Activated T-cell treated with anti-CD3 and anti-CD28 coated beads, Interleukin-2, amount 50 U/mL, for 72 hours (primary cell): ENCODE data around the gene REPIN1. TPM values are rescaled to one million over a fixed set of nuclear protein-coding genes. Genes with fewer than 3 reads are reported as not detected.

ENCODE experiments used
- ATAC-seq, 2 donors: fragments of 150-1000 bp; cut with Tn5 transposase; replicated peaks in 1 of 2; 2 replicates each; pipeline ENCODE4 v1.10.0; 2021; ENCODE audit warnings: moderate library complexity in 2 of 2, mild to moderate bottlenecking in 1 of 2
- DNase-seq, 2 donors: peaks; one replicate each; pipeline ENCODE4 v3.0.0; 2021 to 2022; ENCODE audit warnings: mixed read lengths in 1 of 2
- H3K27ac Mint-ChIP-seq: one replicate; pipeline ENCODE4 v1.8.0; 2022; ENCODE audit warnings: mild to moderate bottlenecking, moderate library complexity, mixed read lengths
- H3K27me3 Mint-ChIP-seq: one replicate; pipeline ENCODE4 v1.8.0; 2022; ENCODE audit warnings: low read depth, mixed read lengths
- H3K36me3 Mint-ChIP-seq, 2 donors: one replicate each; pipeline ENCODE4 v1.8.0; 2022; ENCODE audit warnings: mixed read lengths in 2 of 2, mild to moderate bottlenecking in 1 of 2; ENCODE audit not compliant: insufficient read depth in 2 of 2
- H3K4me1 Mint-ChIP-seq: one replicate; pipeline ENCODE4 v1.8.0; 2022; ENCODE audit warnings: low read depth, mixed read lengths
- H3K4me3 Mint-ChIP-seq, 2 donors: one replicate each; pipeline ENCODE4 v1.8.0; 2022; ENCODE audit warnings: mild to moderate bottlenecking in 2 of 2, mixed read lengths in 2 of 2, moderate library complexity in 2 of 2
- H3K9me3 Mint-ChIP-seq, 2 donors: one replicate each; pipeline ENCODE4 v1.8.0; 2022; ENCODE audit warnings: mixed read lengths in 2 of 2
- total RNA-seq, 2 donors: library from RNA; stranded (reverse); gene quantifications; one replicate each; pipeline ENCODE4 v1.2.3, GENCODE V29; 2022

Gene REPIN1
- total RNA-seq, 2 donors from 2014 or later = 53.6 to 73.7 TPM

DNA sequence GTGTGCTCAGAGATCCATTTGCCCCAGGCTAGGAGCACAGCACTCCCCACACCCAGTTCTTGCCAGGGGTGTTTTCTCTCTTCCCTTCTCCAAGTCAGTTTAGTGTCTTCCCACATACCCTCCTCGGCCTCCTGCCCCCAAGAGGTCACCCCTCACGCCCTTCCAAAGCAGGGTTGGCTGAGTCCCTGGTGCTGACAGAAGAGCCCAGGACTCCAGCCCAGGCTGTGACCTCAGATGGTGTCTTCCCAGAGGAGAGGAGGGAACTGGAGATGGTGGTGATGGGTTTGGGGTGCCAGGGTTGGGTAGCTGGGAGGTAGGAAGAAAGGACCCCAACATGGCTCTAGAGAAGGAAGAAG, 30.3 kb downstream of the REPIN1 start:
- H3K27ac Mint-ChIP-seq = no peak overlapping the region
- peaks cover 1 to 3% of the 10 kb centered on the region in 2 donors for H3K36me3 Mint-ChIP-seq
- no peaks in the 10 kb centered on the region for H3K27me3 Mint-ChIP-seq

DNA sequence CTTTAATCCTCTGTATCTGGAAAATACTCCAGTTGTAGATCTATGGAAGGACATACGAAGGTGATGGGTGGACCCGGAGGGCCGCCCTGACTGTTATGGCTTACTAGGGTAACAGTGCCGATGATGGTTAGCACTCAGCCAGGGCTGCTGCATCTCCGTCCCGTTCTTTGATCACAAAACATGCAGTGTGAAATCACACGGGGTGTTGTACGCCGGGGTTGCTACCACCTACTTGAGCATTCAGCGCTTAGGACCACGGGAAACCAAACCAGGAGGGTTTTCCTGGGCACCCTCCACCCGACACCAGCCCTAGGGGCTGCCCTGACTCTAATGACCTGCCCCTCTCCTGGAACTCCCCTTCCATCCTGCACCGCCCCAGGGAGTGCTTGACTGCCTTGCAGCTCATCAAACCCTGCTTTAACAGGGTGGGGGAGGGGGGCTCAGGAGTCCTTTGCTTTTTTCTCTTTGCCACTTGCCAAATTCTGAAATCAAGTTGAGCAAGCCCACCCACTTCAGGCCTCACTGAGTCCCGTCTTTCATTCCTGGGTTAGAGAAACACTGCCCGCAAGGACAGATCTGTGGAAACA, 30.9 kb downstream of the REPIN1 start:
- Mint-ChIP-seq H3K27ac (no peak overlapping the region), H3K27me3 (no peaks in the 10 kb centered on the region), H3K36me3 (peaks cover 0 to 3% of the 10 kb centered on the region in 2 donors), H3K4me1 (peaks cover 30% of the 10 kb centered on the region), H3K9me3 (no peaks in the 10 kb centered on the region), H3K4me3 (no peak overlapping the region)
- DNase-seq (no peak), ATAC-seq (no peak)

More for the DNA sequence above, 30.3 kb downstream of the REPIN1 start:
- DNase-seq (no peak), ATAC-seq (no peak)
- H3K4me3 Mint-ChIP-seq = no peak overlapping the region
- H3K9me3 Mint-ChIP-seq = no peaks in the 10 kb centered on the region
- peaks cover 25% of the 10 kb centered on the region for H3K4me1 Mint-ChIP-seq

DNA sequence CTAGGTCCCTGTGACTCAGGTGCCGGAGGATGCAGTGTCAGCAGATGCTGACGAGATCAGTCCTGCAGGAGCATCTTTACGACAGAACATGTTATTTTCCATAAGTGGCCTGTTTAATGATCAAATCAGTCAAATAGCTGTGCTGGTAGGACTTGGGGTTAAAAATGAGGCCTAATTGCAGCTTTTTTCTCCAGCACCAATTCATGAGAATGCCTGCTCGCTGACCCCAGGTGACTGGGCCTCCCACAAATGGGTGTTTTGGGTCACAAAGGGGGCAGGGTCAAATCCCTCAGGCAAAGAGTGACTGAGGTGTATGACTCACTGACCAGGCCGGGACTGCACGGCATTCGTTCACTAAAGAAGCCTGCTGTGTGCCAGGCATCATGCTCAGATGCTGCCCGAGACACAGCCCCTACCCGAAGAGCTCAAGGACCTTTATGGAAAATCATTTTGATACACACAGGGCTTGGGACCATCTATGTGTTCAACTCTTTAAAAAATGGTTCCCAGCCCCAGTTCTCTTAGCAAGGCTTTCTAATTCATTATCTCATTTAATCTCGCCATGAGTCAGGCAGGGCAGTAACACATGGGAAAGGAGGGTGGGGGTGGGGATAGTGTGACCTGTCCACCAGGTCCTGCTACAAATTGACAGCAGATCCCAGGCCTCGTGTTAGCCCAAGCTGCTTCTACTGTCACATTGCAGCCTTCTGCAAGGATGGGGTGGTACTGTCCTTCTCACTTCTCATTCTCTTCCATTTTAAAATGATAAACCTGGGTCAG, 31.6 kb downstream of the REPIN1 start:
- H3K27ac Mint-ChIP-seq = no peak overlapping the region
- no peaks in the 10 kb centered on the region for H3K27me3 Mint-ChIP-seq
- peaks cover 32% of the 10 kb centered on the region for H3K4me1 Mint-ChIP-seq
- peaks cover 0 to 3% of the 10 kb centered on the region in 2 donors for H3K36me3 Mint-ChIP-seq
- no peaks in the 10 kb centered on the region for H3K9me3 Mint-ChIP-seq
- DNase-seq (no peak), ATAC-seq (peak; percentile 14 to 22)
- H3K4me3 Mint-ChIP-seq = no peak overlapping the region

DNA sequence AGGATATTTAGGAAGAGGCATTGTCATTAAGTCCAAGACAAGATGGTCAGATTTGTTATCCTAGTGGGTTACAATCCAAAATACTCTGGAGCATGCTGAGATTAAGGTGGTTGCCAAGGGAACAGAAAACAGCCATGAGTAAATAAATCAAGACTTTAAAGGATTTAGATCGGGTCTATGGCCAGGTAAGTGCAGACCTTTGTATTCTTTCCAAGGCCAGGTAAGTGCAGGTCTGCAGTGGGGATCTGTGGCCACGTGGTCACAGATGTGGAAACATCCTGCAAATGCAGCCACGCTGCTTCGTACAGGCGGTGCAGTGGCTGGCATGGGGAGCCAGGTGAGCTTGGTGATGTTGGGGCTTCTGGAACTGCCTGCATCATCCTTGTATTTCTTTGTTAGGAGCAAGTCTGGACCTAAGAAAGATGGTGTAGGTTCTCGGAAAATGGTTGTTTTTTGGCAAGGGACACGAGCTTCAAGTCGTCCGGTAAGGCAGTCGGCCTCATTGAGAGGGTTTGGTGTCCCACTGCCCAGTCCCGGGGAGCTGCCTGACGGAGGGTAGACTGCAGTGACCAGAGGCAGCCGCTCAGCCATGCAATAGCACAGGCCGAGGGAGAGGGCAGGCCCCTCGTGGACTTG, 32.3 kb downstream of the REPIN1 start:
- Mint-ChIP-seq H3K9me3 (no peaks in the 10 kb centered on the region), H3K27me3 (no peaks in the 10 kb centered on the region), H3K36me3 (peaks cover 0 to 4% of the 10 kb centered on the region in 2 donors), H3K4me3 (no peak overlapping the region), H3K4me1 (peaks cover 37% of the 10 kb centered on the region), H3K27ac (no peak overlapping the region)
- ATAC-seq = no peak
- DNase-seq = no peak

DNA sequence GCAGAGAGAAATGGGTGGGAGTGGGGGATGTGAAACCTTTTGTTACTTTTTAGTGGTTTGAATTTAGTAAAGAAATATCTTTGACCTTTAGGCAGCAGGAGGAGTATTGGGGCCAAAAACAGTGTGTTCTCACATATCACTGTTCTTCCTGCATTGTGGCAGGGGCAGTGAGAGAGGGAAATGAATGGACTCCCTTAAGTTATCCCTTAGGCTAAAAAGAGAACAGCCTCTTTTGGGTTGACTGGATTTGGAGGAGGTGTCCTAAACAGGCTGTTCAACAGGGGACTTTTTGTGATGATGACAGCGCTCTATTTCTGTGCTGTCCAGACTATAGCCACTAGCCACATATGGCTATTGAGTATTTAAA, 32.8 kb downstream of the REPIN1 start:
- Mint-ChIP-seq H3K4me3 (no peak overlapping the region), H3K4me1 (peaks cover 42% of the 10 kb centered on the region), H3K9me3 (no peaks in the 10 kb centered on the region), H3K27ac (peak overlapping the region; percentile 6), H3K36me3 (peaks cover 0 to 2% of the 10 kb centered on the region in 2 donors), H3K27me3 (no peaks in the 10 kb centered on the region)
- ATAC-seq (no peak), DNase-seq (no peak)

DNA sequence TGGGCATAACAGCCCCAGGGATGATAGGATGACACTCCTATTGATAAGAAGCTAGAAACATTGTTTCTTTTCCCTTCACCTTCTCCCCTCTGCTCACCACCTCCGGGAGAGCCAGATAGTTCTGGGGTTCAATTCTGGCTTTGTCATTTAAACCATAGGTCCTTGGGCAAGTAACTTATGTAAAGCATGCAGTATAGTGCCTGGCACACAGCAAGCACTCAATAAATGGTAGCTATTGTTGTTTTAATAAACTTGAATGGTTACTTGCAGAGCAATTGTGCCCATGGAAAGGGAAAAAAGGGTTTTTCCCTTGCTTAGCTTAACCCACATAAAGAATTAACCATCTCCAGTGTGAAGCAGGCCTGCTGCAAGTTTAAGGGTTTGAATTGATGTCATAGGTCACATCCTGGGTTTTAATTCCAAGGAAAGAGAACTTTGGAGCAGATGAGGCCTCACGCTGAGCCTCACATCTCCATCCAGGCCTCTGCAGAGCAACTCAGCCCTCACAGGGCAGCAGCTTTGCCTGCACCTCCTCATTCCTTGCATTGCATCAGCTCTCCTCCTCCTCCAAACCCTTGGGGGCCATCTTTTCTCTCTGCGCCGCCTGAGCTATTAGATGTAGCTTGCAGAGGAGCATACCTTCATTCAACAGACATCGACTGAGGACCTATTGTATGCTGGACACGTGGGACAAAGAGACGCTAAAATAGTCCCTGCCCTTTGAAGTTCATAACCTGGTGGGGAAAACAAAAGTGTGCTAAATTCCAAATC, 33.4 kb downstream of the REPIN1 start:
- ATAC-seq = no peak
- H3K27me3 Mint-ChIP-seq = no peaks in the 10 kb centered on the region
- no peak for DNase-seq
- peaks cover 48% of the 10 kb centered on the region for H3K4me1 Mint-ChIP-seq
- no peak overlapping the region for H3K4me3 Mint-ChIP-seq
- peak overlapping the region; percentile 17 for H3K27ac Mint-ChIP-seq
- H3K36me3 Mint-ChIP-seq = peaks cover 0 to 3% of the 10 kb centered on the region in 2 donors
- no peaks in the 10 kb centered on the region for H3K9me3 Mint-ChIP-seq

DNA sequence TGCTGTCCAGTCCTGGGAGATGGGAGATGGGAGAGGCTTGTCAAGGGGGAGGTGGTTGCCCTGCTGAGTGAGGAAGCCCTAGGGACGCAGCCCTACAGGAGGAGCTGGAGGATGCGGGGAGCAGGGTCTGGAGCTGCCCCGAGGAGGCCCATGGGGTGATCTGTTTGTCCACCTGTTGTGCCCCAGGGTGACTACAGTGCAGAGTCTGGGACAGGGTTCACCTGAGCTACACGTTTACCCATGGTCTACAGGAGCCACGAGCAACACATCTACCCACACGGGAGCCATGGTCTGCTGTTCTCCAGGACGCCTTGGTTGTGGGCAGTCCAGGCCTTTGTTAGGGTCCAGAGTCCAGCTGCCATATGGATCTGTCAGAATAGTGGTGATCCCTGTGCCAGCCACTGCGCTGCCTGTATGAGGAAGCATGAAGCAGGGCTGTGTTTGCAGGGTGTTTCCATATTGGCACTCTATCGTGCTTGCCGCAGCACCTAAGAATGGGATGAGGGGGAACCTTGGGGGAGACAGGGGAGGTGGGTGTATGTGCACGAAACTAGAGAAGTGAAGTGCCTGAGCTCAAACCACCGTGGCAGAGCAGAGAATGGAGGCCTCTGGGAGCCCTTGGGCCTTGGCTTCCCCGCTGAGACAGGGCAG, 34.2 kb downstream of the REPIN1 start:
- Mint-ChIP-seq H3K4me1 (peaks cover 52% of the 10 kb centered on the region), H3K27me3 (no peaks in the 10 kb centered on the region)

DNA sequence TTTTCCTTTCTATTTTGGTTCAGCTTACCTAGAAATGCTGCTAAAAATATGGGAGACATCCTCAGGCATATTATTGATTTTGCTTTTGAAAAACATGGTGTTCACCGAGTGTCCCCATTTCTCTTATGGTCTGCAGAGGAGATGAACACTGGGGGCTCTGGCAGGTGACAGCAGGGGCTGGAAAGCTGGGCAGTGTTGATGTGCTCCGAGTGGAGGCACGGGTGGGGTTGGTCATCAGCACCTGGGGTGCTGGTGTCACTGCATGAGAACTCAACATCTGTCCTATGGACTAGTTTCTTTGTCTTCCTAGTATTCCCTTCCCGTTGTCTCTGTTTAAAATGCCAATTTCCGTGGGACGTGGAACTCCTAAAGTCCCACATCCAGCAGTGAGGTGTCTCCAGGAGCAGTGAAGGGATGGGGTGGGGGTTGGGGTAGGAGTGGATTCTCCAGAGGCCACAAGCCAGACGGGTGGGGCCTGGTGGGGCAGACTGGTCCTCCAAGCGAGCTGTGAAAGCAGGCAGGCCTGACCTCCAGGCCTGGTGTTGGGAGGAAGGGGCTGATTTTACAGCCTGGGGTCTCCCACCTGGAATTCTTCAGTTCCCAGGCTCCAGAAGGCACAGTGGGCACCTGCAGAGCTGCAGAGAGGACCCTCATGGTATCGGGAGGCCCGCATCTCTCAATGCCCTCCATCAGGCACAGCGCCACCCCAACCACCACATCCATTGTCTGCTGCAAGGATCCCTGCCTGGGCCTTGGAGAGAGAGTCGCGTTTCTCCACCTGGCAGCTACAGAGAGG, 35.0 kb downstream of the REPIN1 start:
- no peaks in the 10 kb centered on the region for H3K9me3 Mint-ChIP-seq
- no peaks in the 10 kb centered on the region for H3K27me3 Mint-ChIP-seq
- H3K4me3 Mint-ChIP-seq = peak overlapping the region; percentile 93 to 95
- no peak overlapping the region for H3K27ac Mint-ChIP-seq
- H3K36me3 Mint-ChIP-seq = peaks cover 0 to 5% of the 10 kb centered on the region in 2 donors
- ATAC-seq (no peak), DNase-seq (no peak)
- peaks cover 52% of the 10 kb centered on the region for H3K4me1 Mint-ChIP-seq

More for the DNA sequence above, 34.2 kb downstream of the REPIN1 start:
- DNase-seq (no peak), ATAC-seq (no peak)
- H3K9me3 Mint-ChIP-seq = no peaks in the 10 kb centered on the region
- H3K4me3 Mint-ChIP-seq = no peak overlapping the region
- peaks cover 0 to 5% of the 10 kb centered on the region in 2 donors for H3K36me3 Mint-ChIP-seq
- H3K27ac Mint-ChIP-seq = peak overlapping the region; percentile 17

DNA sequence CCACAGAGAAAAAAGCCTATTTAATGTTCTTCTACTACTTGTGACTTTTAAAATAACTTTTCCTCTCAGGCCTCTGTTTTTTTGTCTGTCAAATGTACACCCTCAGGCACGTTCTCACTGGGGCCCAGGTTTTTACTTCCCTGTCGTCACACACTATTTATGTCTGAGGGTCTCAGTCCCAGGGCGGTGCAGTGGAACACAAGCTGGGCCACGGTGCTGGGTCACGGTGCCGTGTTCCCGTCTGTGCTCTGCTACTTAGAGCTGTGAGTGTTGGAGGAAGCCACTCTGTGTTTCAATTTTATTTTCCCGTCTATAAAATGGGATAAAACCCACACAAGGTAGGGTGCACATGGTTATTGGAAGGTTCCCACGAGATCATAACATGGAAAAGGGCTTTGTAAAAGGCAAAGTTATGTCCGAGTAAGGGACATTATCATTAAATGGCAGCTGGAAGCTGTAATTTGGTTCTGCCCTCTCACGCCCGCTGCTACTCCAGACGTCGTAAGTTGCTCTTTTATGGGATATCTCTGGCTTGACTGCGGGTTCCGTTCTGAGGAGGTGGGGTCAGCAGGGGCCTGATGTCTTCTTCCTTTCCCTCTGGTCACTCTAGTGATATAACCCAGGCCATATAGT, 35.7 kb downstream of the REPIN1 start:
- DNase-seq (no peak), ATAC-seq (no peak)
- Mint-ChIP-seq H3K27ac (peak overlapping the region; percentile 94), H3K4me3 (peak overlapping the region; percentile 93 to 95), H3K4me1 (peaks cover 59% of the 10 kb centered on the region), H3K27me3 (no peaks in the 10 kb centered on the region), H3K36me3 (peaks cover 0 to 5% of the 10 kb centered on the region in 2 donors), H3K9me3 (no peaks in the 10 kb centered on the region)

DNA sequence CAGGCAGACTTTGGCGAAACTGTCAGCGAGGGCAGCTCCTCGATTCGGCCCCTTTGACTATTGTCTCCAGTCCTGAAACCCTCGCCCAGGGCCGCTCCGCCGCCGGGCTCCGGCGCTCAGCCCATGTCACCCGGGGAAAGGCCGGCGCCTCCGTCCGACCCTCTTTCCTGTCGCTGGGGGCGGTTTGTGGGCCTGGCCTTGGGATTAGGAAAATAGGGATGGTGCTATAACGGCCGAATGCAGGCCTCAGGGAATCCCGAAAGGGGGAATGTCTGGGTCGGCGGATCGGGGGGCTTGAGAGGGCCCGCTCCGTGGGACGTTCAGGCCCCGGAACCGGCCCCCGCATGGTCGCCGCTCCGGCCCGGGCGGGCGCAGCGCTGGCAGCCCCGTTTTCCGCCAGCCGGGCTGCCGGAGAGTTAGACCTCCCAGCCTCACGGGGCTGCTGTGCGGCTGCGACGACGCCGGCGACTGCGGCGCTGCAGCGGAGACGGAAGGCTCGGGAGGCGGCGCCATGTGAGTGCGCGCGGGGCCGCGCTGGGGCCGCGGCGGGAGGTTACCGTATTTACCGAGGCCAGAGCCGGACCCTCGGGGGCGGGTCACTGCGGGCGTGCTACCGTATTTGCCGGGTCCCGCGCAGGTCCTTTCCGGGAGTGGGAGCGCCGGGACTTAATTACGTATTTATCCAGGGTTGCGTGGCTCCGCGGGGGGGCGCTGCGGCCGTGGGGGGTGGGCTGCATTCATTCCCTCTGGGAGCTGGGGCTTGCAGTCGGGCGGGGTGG, 36.4 kb downstream of the REPIN1 start:
- peaks cover 0 to 5% of the 10 kb centered on the region in 2 donors for H3K36me3 Mint-ChIP-seq
- H3K27me3 Mint-ChIP-seq = no peaks in the 10 kb centered on the region
- DNase-seq (peak; percentile 88), ATAC-seq (peak; percentile 84 to 87)
- H3K9me3 Mint-ChIP-seq = no peaks in the 10 kb centered on the region
- peaks cover 62% of the 10 kb centered on the region for H3K4me1 Mint-ChIP-seq
- peak overlapping the region; percentile 93 to 95 for H3K4me3 Mint-ChIP-seq
- peak overlapping the region; percentile 94 for H3K27ac Mint-ChIP-seq

DNA sequence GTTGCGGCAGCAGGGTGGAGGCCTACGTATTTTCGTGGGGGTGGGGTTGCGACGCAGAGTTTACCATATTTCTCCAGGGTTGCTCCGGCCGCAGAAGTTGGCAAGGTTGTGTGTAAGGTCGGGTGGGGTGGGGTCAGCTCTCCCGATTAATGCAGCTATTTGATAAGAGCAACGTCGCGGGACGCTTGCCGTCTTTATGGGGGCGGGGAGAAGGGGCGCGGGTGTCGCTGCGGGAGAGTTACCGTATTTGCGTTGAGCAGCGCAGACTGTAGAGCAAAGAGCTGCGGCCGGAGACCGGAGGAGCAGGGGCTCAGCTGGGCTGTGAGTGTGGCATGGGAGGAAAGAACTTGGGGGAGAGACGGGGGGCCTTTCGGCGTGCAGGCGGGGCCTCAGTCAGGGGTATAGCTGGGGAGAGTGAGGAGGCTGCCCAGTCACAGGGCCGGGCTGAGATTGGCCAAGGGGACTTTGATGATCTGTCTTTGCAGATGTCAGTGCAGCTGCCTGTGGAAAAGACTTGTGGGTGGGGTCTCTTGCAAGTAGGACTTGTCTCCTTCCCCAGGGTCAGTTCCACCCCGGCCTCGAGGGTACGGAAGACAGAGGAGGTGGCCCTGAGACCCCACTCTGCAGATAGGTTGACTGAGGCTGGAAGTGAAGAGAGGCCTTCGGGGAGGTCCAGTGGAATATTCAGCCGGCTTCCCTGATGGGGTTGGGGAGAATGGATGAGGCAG, 37.1 kb downstream of the REPIN1 start:
- Mint-ChIP-seq H3K9me3 (no peaks in the 10 kb centered on the region), H3K27me3 (no peaks in the 10 kb centered on the region), H3K4me1 (peaks cover 54% of the 10 kb centered on the region), H3K4me3 (peak overlapping the region; percentile 93 to 95), H3K36me3 (peaks cover 0 to 5% of the 10 kb centered on the region in 2 donors), H3K27ac (peak overlapping the region; percentile 90)
- ATAC-seq (peak; percentile 39 to 45), DNase-seq (peak; percentile 48 to 56)
